Psoas muscle (tissue), 8 donors: ENCODE data around the gene CASK. TPM values are rescaled to one million over a fixed set of nuclear protein-coding genes. Genes with fewer than 3 reads are reported as not detected.
"Not testable (repeated sequence)": the region's sequence is repeated elsewhere in the genome, so short reads cannot be mapped to it uniquely, and the experiment has no call there.

Source experiments
- ATAC-seq, 4 donors: fragments of 200-7000 bp; cut with Tn5 transposase; one replicate each; pipeline ENCODE4 v1.9.1; 2020; ENCODE audit warnings: moderate library complexity in 3 of 4, mild to moderate bottlenecking in 2 of 4
- DNase-seq, 2 donors: peaks; one replicate each; pipeline ENCODE4 v3.0.0-alpha.2; 2020
- H3K27ac ChIP-seq: fragments of 200-600 bp; one replicate; pipeline ENCODE4 v1.8.0; 2022
- H3K27me3 ChIP-seq, 3 donors: fragments of 200-600 bp in 1 of 3; one replicate each; pipeline versions ENCODE4 v1.6.1 to v1.8.0; 2013 to 2022; ENCODE audit warnings: low read length in 2 of 3, mild to moderate bottlenecking in 2 of 3, moderate library complexity in 1 of 3; ENCODE audit not compliant: insufficient read depth in 3 of 3
- H3K36me3 ChIP-seq, 2 donors: fragments of 200-600 bp in 1 of 2; one replicate each; pipeline versions ENCODE4 v1.6.1 to v1.8.0; 2013 to 2022; ENCODE audit warnings: low read depth in 1 of 2, mild to moderate bottlenecking in 1 of 2, moderate library complexity in 1 of 2; ENCODE audit not compliant: insufficient read depth in 1 of 2
- H3K4me1 ChIP-seq: fragments of 200-600 bp; one replicate; pipeline ENCODE4 v1.8.0; 2022
- H3K4me3 ChIP-seq: fragments of 200-600 bp; one replicate; pipeline ENCODE4 v1.8.0; 2022; ENCODE audit warnings: mild to moderate bottlenecking
- H3K9me3 ChIP-seq: fragments of 200-600 bp; one replicate; pipeline ENCODE4 v1.8.0; 2022
- CTCF ChIP-seq: fragments of 200-600 bp; IDR thresholded peaks from one replicate; pipeline ENCODE4 v1.8.0; 2022; ENCODE audit warnings: antibody characterized with exemption
- WGBS, 3 donors: extraction: QIAGEN DNeasy Blood & Tissue Kit; methylation state at CpG; one replicate each; pipeline versions ENCODE4 v1.1.6 to v1.1.7; 2013; 5-methylcytosine and 5-hydroxymethylcytosine counted together
- intact Hi-C, 2 donors: fragments of 100-400 bp; cut with DNase I; formaldehyde crosslinking; loops; one replicate each; pipeline versions ENCODE4 v1.11.0 to v1.14.2; 2022
- polyA plus RNA-seq, 3 donors: library from polyadenylated mRNA; stranded (reverse); fragments of 200-250 nt; gene quantifications; one replicate each; pipeline ENCODE4 v1.2.3, GENCODE V29; 2013
- total RNA-seq, 4 donors: library from RNA; stranded (reverse); fragmentation: NEBNext Ultra II Directional in 2 of 4; extraction: Animal tissue kit (Norgen Biotek cat#: 25700) in 2 of 4; gene quantifications; one replicate each; pipeline versions ENCODE4 v1.2.1 to v1.2.4, GENCODE V29; 2021 to 2023
- donor health status: healthy with polysubstance abuse.
- donor health status: DM: no; HTN: no; CAD: no; lungs with moderate emphysema.
- donor health status: Bipolar disorder and iron deficiency.
- donor health status: healthy.
- donor health status: DM: yes; HTN: yes; CAD: no.
- donor health status: DM: no; HTN: no; CAD: no.
- donor health status: DM: no; HTN: no; CAD: no.
- donor health status: DM: yes; HTN: yes; CAD: no.

Gene CASK
- total and polyA plus RNA-seq, 7 donors, result 2.8 to 19.4 (median 9.7) TPM

GRCh38 chrX:41514179-41514578 lies 409.2 kb downstream of the CASK start:
- H3K4me3 ChIP-seq, result no peak overlapping the region
- ATAC-seq, result no peak
- 56 to 78% (median 63%) methylated on average over 9 of the region's 9 CpGs for WGBS, 3 donors

DNA sequence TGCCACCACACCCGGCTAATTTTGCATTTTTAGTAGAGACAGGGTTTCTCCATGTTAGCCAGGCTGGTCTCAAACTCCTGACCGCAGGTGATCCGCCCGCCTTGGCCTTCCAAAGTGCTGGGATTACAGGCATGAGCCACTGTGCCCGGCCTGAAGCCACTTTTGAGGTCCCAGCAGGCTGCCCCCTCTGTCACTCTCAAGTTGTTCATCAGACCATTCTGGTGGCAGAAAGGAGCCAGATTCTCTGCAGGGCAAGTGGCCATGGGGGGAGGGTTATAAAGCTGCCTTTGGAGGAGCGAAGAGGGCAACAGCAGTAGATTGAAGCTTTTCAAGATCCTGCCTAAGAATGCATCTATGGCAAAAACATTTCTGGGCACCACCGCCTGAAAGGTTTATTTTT lies 410.5 kb downstream of the CASK start:
- H3K36me3 ChIP-seq, H3K27ac ChIP-seq, ATAC-seq, H3K9me3 ChIP-seq, H3K4me1 ChIP-seq, H3K4me3 ChIP-seq, DNase-seq, intact Hi-C loops: not testable (repeated sequence)
- 91 to 97% (median 93%) methylated on average over 5 to 7 of the region's 7 CpGs for WGBS, 3 donors
- peaks cover 0 to 18% (median 0%) of the 10 kb centered on the region in 3 donors for H3K27me3 ChIP-seq

More at GRCh38 chrX:41514179-41514578, 409.2 kb downstream of the CASK start:
- intact Hi-C loops, result no loop called here
- H3K9me3 ChIP-seq, result no peaks in the 10 kb centered on the region
- TF ChIP-seq CTCF, result no peak
- H3K4me1 ChIP-seq, result no peaks in the 10 kb centered on the region
- peaks cover 0 to 24% (median 0%) of the 10 kb centered on the region in 3 donors for H3K27me3 ChIP-seq
- no peak for DNase-seq
- no peak overlapping the region for H3K27ac ChIP-seq
- H3K36me3 ChIP-seq, result no peaks in the 10 kb centered on the region

DNA sequence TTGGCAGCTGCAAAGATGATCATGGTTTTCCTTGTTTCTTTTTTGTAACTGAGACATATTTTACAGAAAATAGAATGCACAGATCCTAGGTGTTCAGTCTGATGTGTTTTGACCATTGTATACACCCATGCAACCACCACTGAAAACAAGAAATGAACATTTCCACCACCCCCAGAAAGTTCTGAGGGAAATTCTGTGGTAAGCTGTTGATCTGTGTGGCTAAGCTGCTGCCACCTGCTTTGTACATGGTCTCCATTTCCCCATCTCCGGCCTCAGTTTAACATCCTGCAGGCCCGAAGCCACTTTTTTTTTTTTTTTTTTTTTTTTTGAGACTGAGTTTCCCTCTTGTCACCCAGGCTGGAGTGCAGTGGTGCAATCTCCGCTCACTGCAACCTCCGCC lies 411.0 kb downstream of the CASK start:
- H3K4me3 ChIP-seq, result no peak overlapping the region
- intact Hi-C loops, result no loop called here
- no peaks in the 10 kb centered on the region for H3K36me3 ChIP-seq
- no peak for DNase-seq
- H3K27me3 ChIP-seq, result peaks cover 0 to 18% (median 0%) of the 10 kb centered on the region in 3 donors
- no peak overlapping the region for H3K27ac ChIP-seq
- ATAC-seq, result no peak
- H3K9me3 ChIP-seq, result no peaks in the 10 kb centered on the region
- TF ChIP-seq CTCF, result no peak
- no peaks in the 10 kb centered on the region for H3K4me1 ChIP-seq
- 85 to 91% (median 86%) methylated on average over 4 of the region's 4 CpGs for WGBS, 3 donors

- WGBS, 3 donors, result 84 to 91% (median 89%) methylated on average over 4 of the region's 4 CpGs
- H3K36me3 ChIP-seq, result no peaks in the 10 kb centered on the region
Measured at GRCh38 chrX:41507919-41508318, 415.4 kb downstream of the CASK start.

DNA sequence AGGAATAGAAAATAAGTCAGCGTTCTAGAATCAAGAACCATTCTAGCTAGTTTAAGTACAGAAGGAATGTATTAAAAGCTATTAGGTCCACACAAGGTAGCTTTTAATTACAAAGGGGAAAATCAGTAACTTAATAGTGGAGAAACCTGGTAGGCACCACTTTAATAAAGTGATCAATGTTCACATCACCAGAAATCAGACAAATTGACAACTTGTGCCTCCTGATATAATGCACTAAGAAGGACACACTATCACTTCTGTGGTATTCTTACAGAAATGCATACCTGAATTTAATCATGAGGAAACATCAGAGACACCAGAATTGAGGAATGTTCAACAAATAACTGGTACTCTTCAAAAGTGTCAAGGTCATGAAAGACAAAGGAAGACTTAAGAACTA lies 421.4 kb downstream of the CASK start:
- DNase-seq, result no peak
- Histone ChIP-seq H3K27me3 (peaks cover 0 to 12% (median 0%) of the 10 kb centered on the region in 3 donors), H3K27ac (no peak overlapping the region), H3K9me3 (no peaks in the 10 kb centered on the region), H3K36me3 (no peaks in the 10 kb centered on the region), H3K4me3 (no peak overlapping the region), H3K4me1 (no peaks in the 10 kb centered on the region)
- WGBS, 3 donors, result 93 to 100% (median 95%) methylated on average over 1 of the region's 1 CpG
- ATAC-seq, result no peak
- TF ChIP-seq CTCF, result no peak
- intact Hi-C loops, result no loop called here

More at GRCh38 chrX:41507919-41508318, 415.4 kb downstream of the CASK start:
- no peak for TF ChIP-seq CTCF
- Histone ChIP-seq H3K27me3 (peaks cover 0 to 5% (median 0%) of the 10 kb centered on the region in 3 donors), H3K9me3 (no peaks in the 10 kb centered on the region), H3K4me3 (no peak overlapping the region), H3K27ac (no peak overlapping the region), H3K4me1 (no peaks in the 10 kb centered on the region)
- intact Hi-C loops, result no loop called here
- ATAC-seq, result no peak
- no peak for DNase-seq
